Activated CD4-positive, alpha-beta T cell treated with anti-CD3 and anti-CD28 coated beads, Interleukin-2, Interleukin-4, amounts not matched to agents 100 ng/mL and 50 ng/mL, durations not matched to agents 16 hours and 8 hours (primary cell): ENCODE data around the gene PLPP1.

Experiments used
- DNase-seq: peaks from one replicate; pipeline ENCODE4 v3.0.0-alpha.2; 2020; ENCODE audit warnings: low spot score

PLPP1 gene

GRCh38 chr5:55534436-55535198 lies at the start of gene PLPP1:
TSS of gene PLPP1 (minus strand) at chr5:55534964. CDS start at chr5:55534629, 335 bp downstream.
- DNase-seq = peak; percentile 82

DNA sequence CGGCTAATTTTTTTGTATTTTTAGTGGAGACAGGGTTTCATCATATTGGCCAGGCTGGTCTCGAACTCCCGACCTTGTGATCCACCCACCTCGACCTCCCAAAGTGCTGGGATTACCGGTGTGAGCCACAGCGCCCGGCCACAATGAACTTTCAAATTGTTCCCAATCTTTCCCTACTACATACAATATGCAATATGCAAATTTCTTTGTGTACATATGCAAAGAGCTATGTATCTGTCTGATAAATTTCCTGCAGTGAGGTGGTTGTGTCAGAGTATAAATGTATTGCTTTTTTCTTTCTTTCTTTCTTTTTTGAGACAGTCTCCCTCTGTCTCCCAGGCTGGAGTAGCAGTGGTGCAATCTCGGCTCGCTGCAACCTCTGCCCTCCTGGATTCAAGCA lies 48.8 kb upstream of the PLPP1 start:
- DNase-seq = no peak

- no peak for DNase-seq
These were observed 47.5 kb upstream of the PLPP1 start for GRCh38 chr5:55582256-55582655.

- no peak for DNase-seq
These were observed 45.3 kb upstream of the PLPP1 start for GRCh38 chr5:55580042-55580441.

DNA sequence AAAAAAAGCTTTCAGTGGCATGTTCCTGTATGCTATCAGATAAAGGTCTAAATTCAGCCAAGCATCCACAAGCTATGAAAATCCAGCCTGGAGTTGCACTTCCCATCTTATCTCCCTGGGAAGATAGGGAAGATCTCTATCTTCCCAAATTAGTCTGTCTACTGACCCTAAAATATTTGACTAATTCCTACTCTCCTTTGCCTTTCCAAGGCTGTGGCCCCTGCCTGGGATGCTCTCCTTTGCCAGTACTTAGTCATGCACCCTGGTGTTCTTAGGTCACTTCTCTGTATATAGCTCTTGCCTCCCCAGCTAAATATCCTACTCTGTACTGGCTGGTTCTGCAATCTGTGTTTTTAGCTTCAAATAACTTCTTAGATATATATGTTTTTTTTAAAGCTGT lies 44.0 kb upstream of the PLPP1 start:
- DNase-seq = no peak

- no peak for DNase-seq
These were observed 42.7 kb upstream of the PLPP1 start for GRCh38 chr5:55577353-55578060.

- DNase-seq = no peak
These were observed 41.9 kb upstream of the PLPP1 start for GRCh38 chr5:55576661-55577060.

DNA sequence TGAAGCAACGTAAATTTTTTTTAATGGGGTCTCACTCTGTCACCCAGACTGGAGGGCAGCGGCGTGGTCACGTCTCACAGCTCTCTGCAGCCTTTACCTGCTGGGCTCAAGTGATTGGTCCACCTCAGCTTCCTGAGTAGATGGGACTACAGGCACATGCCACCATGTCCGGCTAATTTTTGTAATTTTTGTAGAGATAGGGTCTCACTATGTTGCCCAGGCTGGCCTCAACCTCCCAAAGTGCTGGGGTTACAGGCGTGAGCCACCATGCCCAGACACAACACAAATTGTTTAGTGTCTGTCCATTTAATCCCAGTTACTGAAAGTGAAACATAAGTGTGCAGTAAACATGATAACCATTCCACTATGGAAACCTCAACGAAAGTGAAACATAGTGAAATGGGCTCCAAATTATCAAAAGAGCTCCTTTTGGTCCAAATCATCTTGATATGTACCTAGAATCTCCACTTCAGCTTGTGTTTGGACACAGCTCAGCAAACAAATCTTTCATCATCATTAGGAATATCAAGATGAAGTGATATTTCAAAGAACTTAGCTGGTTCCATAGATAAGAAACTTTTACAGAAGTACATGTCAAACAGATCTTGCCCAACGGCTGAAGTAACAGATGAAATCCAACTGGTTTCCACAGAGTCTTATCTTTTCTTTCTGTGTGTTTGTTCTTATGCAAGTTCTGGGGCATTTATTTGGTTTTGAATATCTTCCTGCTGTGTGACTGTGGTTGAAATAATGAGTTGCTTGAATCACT lies 41.2 kb upstream of the PLPP1 start:
- no peak for DNase-seq

DNA sequence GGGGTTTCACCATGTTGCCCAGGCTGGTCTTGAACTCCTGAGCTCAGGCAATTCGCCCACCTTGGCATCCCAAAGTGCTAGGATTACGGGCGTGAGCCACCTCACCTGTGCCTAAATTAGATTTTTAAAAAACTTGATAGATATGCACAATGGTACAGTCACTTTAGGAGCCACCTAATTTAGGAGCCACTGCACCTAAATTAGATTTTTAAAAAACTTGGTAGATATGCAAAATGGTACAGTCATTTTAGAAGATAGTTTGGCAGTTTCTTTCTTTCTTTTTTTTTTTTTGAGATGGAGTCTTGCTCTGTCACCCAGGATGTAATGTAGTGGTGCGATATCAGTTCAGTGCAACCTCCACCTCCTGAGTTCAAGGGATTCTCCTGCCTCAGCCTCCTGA lies 37.8 kb upstream of the PLPP1 start:
- no peak for DNase-seq

DNA sequence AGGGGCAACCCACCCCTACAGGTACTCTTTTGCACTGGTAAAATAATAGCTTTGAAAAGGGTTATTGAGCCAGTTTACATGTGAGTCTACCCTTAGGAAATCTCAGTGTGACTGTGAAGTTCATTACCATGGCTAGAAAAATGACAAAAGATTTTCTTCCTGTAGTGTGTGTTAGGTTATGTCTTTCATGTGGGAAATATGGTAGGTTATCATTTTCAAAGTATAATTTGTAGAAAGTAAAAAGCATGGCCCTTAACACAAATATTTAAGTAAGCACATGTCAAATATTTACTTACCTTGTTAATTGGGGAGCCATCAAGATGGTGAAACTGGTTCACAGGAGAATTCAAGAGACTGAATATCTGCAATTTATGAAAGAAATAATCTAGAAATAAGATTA lies 37.3 kb upstream of the PLPP1 start:
- no peak for DNase-seq

GRCh38 chr5:55570570-55570969 lies 35.8 kb upstream of the PLPP1 start:
- no peak for DNase-seq

DNA sequence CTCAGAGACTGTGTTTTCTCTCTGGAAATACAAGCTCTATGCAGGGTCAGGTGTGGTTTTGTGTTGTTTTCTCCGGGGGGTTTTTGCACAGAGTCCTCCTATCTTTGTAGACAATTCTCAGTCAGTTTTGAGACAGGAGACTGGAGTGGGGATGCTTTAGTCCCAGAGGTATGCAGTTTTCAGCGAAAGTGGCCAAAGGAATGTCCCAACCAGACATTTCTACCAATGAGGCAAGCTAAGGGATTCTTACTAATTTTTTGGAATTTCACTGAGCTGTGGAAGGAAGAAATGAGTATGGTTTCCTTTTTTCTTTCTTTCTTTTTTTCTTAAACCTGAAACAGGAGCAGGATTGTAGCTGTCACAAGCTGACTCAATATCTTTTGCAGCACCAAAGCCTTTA lies 35.3 kb upstream of the PLPP1 start:
- no peak for DNase-seq

DNA sequence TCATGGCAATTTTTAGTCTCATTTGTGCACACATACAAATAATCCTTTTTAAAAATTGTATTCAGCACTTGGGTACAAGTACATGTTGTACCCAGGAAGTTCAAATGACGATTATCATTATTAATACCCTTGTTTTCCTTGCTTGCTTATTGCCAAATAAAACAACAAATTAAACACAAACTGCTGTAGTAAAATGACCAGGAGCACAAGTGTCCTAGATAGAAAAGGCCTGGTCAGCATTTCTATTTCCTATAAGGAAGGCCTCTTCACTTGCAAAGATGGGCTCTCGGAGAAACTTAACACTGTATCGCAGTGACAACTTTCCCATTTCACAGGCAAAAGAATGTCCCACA lies 34.7 kb upstream of the PLPP1 start:
- no peak for DNase-seq

DNA sequence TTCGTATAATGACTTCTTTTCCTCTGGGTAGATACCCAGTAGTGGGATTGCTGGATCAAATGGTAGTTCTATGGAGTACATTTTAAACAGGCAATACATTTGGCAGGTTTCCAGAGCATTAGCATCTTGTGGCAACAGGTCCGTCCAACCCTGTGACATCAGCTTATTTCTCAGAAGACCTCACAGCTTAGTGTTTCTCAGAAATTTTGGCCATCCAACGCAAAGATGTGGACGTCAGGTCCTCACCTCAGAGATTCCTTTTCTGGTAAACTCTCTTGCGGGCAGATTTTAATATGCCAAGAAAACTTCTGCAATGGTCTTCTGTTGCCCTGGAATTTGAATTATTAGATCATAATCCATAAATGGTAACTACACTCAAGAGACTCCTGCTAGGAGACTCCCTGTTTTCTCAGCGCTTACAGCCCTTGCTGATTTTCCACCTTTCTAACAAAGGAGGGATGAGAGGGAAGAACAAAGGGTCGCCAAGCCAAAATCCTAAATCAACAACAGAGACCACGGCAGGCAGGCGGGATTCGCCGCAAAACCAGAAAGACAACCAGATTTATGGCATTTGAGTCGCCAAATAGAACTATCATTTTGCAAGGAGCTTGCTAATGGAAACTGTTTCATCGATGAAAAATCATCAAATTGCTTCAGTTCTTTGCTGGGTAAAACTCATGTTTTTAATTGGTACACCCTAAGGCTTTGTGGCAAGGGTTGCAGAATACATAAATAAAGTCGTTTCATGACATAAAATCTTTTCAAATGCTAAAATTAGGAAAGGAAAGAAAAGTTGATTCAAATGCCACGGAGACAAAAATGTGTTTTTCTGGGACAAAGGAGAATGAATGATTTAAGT lies 34.1 kb upstream of the PLPP1 start:
- no peak for DNase-seq

GRCh38 chr5:55564721-55565120 lies 30.0 kb upstream of the PLPP1 start:
- no peak for DNase-seq

DNA sequence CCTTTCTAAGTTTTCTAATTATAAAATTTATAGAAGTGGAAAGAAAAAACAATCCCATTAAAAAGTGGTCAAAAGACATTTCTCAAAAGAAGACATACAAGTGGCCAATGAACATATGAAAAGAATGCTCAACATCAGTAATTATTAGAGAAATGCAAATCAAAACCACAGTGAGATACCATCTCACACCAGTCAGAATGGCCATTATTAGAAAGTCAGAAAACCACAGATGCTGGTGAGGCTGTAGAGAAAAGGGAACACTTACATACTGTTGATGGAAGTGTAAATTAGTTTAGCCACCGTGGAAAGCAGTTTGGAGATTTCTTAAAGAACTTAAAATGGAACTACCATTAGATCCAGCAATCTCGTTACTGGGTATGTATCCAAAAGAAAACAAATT lies 23.7 kb upstream of the PLPP1 start:
- no peak for DNase-seq

GRCh38 chr5:55557123-55557522 lies 22.4 kb upstream of the PLPP1 start:
- DNase-seq = no peak

- DNase-seq = no peak
These were observed 19.9 kb upstream of the PLPP1 start for GRCh38 chr5:55554585-55555202.

GRCh38 chr5:55551904-55552303 lies 17.1 kb upstream of the PLPP1 start:
- DNase-seq = no peak

GRCh38 chr5:55551358-55551757 lies 16.6 kb upstream of the PLPP1 start:
- DNase-seq = no peak

GRCh38 chr5:55547781-55548180 lies 13.0 kb upstream of the PLPP1 start:
- DNase-seq = no peak

GRCh38 chr5:55546947-55547346 lies 12.2 kb upstream of the PLPP1 start:
- DNase-seq = no peak
